ENCODE results near the gene EXD1.
"Not testable (repeated sequence)": the region's sequence is repeated elsewhere in the genome, so short reads cannot be mapped to it uniquely, and the experiment has no call there.

EXD1 gene

GRCh38 chr15:41139619-41140018 is 90.9 kb downstream of the EXD1 start:
- DNase-seq = no peak

- DNase-seq = not testable (repeated sequence)
These were observed 91.4 kb downstream of the EXD1 start for GRCh38 chr15:41139112-41139511.

- not testable (repeated sequence) for DNase-seq
These were observed 95.0 kb downstream of the EXD1 start for GRCh38 chr15:41135580-41135979.

- no peak for DNase-seq
These were observed 97.1 kb downstream of the EXD1 start for GRCh38 chr15:41133454-41133853.
